HG02970 (cell line): ENCODE measurements around the gene INAVA.
"Not testable (repeated sequence)": the region's sequence is repeated elsewhere in the genome, so short reads cannot be mapped to it uniquely, and the experiment has no call there.

Source experiments
- ATAC-seq: cut with Tn5 transposase; IDR thresholded peaks from one replicate; pipeline ENCODE4 v1.9.1; 2021; ENCODE audit warnings: mild to moderate bottlenecking, moderate library complexity, moderate number of reproducible peaks; ENCODE audit not compliant: unreplicated experiment, low FRiP score

The INAVA gene

GRCh38 chr1:200896531-200897196 lies 2.0 kb downstream of the INAVA start:
- no peak for ATAC-seq

DNA sequence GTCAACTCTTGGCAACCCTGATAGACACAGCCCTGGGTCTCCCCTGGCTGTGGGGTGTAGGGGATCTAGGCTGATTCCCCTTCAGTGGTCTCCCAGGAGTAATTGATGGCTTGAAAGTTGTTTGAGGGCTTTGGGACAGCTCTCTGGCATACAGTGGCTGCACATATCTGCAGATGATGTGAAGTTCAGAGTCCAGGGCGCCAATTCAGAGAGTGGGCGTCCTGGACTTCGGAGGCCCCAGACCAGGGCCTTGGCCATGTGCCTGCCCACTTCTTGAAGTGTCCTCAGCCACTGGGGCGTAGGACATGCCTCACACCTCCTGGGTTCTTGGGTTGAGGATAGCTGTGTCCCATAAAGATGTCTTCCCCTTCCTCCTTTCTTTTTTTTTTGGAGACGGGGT lies 2.6 kb downstream of the INAVA start:
- ATAC-seq, result no peak

GRCh38 chr1:200899015-200899386 lies 4.3 kb downstream of the INAVA start:
- ATAC-seq, result no peak

DNA sequence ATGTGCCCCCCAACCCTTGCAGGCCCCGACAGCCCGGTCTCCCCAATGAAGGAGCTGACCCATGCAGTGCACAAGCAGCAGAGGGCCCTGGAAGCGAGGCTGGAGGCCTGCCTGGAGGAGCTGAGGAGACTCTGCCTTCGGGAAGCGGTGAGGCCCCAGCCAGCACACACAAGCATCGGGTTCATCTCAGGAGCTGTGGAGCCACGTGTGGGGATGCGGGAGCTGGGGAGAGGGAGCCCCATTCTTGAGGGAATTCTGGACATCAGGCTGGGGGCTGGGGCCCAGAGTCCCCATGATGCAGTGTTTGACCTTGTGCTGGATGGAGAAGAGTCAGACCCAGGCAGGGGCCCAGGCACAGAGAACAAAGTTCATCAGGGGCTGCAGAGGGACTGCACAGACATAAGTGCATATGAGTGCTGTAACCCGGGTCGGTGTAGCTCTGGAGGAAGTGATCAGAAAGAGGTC lies 4.8 kb downstream of the INAVA start:
- no peak for ATAC-seq

- no peak for ATAC-seq
These were observed 5.5 kb downstream of the INAVA start for GRCh38 chr1:200899954-200900867.

- no peak for ATAC-seq
These were observed 6.2 kb downstream of the INAVA start for GRCh38 chr1:200900877-200901276.

DNA sequence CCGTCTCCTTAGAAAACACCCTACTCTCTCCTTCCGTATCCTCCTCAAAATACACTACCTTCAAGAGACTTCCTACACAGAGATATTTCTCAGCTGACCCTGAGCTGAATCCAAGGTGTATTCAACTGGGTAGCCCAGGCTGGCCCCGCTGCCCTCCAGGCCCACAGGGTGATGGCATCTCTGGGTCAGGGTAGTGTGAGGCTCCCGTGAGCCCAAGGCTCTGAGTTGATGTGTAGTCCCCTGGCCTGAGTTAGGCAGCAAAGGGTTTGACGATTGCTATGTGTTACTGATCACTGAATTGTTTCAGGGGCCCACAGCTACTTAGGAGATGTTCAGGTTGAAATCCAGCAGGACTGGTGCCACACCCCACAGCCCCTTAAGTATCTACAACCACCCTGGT lies 6.7 kb downstream of the INAVA start:
- no peak for ATAC-seq

DNA sequence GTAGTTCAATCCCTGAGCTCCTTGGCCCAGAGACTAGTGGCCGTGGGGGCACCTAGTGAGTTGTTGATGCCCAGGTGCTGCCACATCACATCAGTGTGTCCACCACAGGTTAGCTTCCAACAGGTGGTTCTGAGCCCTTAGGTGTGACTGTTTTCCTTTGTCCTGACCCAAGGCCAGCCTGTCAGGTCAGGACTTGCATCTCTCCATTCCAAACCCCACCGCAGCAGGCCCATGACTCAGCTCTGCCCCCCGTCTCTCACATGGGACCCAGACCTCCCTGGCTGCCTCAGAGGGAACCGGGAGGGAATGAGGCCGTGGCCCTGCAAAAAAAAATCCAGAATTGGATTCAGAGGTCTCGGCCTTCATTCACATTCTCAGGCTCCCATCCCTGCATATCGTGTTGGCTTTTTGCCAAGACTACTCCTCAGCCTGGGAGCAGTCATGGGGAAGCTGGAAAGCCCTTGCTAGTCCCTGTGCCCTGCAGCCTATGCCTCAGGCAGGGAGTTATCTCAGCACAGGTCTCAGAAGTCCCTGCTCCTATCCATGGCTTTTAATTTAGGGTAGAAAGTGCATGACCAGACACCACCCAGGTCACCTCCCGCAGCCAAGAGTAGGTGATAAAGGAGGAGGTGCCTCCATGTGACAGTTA lies 7.2 kb downstream of the INAVA start:
- ATAC-seq, result no peak

DNA sequence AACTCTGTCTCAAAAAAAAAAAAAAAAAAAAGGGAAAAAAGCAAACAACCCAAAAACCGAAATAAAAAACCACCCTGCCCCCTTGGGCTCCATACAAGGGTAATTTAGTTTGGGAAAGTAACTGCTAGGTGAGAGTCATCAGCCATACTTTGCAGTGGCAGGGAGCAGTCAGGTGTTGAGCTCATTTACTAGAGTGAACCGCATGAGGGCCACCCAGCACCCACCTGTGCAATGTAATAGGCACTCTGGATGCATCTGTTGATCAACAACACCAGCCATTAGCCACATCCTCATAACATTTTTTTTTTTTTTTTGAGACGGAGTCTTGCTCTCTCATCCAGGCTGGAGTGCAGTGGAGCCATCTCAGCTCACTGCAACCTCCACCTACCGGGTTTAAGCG lies 9.1 kb downstream of the INAVA start:
- no peak for ATAC-seq

GRCh38 chr1:200904772-200905171 lies 10.1 kb downstream of the INAVA start:
- ATAC-seq, result no peak

- ATAC-seq, result no peak
These were observed 10.8 kb downstream of the INAVA start for GRCh38 chr1:200905411-200906052.

- no peak for ATAC-seq
These were observed 11.8 kb downstream of the INAVA start for GRCh38 chr1:200906491-200906890.

GRCh38 chr1:200907611-200908097 lies 13.0 kb downstream of the INAVA start:
- peak; percentile 44 for ATAC-seq

GRCh38 chr1:200908191-200908868 lies 13.6 kb downstream of the INAVA start:
- ATAC-seq, result no peak

GRCh38 chr1:200909071-200909470 lies 14.4 kb downstream of the INAVA start:
- ATAC-seq, result peak; percentile 22

GRCh38 chr1:200909757-200910239 lies 15.1 kb downstream of the INAVA start:
- peak; percentile 43 for ATAC-seq

DNA sequence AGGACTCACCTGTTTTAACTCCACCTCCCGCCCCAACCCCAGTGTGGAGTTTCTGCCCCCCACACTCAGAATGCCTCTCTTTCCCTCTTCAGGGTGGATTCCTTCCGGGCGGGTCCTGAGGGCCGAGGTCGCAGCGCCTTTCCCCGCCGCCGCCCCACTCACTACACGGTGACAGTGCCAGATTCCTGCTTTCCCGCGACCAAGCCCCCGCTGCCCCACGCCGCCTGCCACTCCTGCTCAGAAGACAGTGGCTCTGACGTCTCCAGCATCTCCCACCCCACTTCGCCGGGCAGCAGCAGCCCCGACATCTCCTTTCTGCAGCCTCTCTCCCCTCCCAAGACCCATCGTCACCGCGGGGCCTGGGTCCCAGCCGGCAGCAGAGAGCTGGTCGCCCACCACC lies 16.7 kb downstream of the INAVA start:
- no peak for ATAC-seq

- not testable (repeated sequence) for ATAC-seq
These were observed 17.2 kb downstream of the INAVA start for GRCh38 chr1:200911936-200912335.

DNA sequence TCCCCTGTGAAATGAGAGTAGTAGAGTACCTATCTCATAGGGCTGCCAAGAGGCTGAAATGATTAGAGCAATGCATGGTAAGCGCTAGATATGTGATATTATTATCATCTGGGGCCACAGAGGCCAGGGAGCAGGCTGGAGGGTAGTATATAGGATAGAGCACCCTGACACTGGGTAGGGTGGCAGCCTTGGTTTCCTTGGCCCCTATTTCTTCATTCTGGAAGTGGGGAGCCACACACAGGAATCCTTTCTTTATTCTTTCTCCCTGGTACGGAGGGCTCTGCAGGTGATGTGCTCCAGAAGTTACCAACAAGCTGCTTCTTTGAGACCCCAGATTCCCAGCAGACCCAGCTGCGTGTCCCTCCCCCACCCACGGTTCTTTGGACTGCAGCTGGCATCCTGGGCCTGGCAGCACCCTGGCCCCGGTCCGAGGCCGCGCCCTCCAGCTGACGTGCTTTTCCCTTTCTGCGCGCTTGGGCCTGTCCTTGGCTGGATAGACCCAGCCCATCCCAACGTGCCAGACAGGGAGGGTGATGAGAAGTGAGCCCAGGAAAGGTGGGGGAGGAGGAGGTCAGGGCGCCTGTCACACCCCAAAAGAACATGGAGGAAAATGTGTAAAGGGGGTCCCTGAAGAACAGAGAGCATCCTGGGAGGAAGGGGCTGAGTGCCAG lies 18.2 kb downstream of the INAVA start:
- ATAC-seq, result no peak
